NCI-H1105 (cell line): ENCODE results near the gene ZFP64.
"Not testable (repeated sequence)": the region's sequence is repeated elsewhere in the genome, so short reads cannot be mapped to it uniquely, and the experiment has no call there.

Experiments used
- DNase-seq: peaks from one replicate; lab custom pipeline; 2025; lab: John Stamatoyannopoulos, UW

The ZFP64 gene

DNA sequence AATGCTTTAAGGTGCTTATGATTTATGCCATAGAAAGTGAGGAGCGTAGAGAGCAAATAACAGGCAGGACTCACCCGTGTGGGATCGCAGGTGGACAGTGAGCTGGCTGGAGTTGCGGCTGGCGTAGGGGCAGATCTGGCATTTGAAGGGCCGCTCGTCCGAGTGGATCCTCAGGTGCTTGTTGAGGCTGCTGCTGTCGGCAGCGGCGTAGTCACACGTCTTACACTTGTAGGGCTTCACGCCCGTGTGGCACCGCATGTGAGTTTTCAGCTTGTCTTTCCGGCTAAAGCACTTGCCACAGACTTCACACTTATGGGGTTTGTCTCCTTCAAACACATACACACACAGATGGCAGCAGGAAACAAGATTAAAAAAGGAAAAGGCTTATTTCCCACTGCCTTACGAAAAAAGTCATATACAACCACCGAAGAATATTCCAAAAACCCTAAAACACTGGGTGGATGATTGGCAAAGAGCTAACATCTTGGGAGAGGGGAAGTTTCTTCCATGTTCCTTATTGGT lies 31.5 kb downstream of the ZFP64 start:
- DNase-seq = no peak

GRCh38 chr20:52154575-52154974 lies 37.0 kb downstream of the ZFP64 start:
- DNase-seq = no peak

DNA sequence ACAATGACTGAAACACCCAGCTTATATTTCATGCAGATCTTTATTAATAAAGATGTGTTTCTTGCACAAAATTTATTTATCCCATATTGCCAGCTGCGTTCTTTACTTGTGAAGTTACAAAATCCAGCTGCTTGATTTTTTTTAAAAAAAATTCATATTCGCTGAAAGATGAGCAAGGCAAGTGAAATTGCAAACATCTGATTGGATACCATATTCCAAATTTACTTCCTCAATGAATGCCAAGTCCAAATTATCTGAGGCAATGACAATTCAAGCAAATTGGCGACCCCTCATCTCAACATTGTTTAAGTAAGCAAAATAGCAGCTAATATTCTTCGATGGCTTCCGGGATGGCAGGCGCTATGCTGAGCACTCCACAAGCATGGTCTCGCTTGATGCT lies 37.7 kb downstream of the ZFP64 start:
- no peak for DNase-seq

- DNase-seq = no peak
Observed at GRCh38 chr20:52152921-52153320, 38.7 kb downstream of the ZFP64 start.

DNA sequence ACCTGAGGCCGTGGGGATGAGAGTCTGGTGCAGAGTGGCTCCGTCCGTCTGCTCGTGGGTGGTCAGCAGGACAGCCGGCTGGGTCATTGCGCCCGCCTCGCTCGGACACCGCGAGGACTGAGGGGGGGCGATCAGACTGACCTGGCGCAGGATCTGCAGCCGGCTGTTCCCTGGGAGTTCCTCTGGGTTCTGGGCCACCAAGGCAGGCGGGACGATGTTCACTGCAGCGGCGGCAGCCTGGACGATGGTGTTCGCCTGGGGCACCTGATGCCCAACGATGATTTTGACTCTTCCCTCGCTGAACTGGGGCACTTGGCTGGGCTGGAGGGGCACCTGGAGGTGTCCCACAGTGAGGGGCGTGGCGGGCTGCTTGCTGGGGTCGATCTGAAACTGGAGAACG lies 39.2 kb downstream of the ZFP64 start:
- no peak for DNase-seq

DNA sequence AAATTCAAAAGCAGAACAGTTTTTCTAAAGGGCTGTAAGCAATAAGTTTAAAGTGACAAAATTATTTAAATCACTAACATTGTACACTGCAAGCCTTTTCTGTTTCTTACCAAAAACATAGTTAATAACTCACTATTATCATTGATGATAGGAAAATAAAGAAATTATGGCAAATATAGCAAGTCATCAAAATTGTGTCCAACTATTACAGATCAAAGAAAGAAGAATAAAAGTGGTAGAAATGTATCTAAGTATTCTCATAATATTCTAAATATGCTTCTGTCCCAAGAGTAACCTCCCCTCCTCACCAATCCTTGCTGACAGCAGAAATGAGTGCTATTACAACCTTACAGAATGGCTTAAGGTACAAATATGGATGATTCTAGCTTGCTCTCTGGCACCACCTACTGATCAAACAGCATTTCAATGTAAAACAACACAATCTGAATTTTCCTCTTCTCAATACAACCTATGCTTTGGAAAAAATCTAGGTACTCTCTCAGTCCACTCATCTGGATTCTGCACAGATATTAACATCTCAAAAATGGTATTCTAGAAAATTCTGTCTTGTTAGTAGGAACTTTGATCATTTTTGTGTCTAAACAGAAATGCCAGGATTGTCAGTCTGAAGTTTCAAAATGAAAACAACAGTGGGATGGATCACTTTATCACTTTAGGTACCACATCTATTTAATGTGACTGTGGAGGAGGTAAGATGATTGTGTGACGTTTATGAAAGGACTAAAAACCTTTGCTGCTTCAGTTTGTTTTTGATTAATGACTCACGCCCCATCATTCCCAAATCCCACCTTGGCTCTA lies 40.9 kb downstream of the ZFP64 start:
- DNase-seq = peak; percentile 23

- DNase-seq = no peak
Observed at GRCh38 chr20:52145587-52145986, 46.0 kb downstream of the ZFP64 start.

DNA sequence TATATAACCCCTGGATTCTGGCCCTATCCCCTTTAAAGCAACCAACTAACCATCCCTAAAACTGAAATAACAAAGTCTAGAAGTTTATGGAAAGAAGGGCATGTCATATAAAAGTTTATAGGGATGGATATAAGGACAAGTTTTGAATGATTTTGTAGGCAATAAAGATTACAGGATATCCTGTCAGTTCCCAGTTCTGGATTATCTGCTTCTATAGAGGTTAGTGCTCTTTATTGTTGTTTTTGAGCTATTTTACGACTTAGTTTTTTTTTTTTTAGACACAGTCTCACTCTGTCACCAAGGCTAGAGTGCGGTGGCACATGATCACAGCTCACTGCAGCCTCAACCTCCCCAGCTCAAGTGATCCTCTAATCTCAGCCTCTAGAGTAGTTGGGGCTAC lies 48.3 kb downstream of the ZFP64 start:
- no peak for DNase-seq

GRCh38 chr20:52142757-52143156 lies 48.8 kb downstream of the ZFP64 start:
- no peak for DNase-seq

- DNase-seq = no peak
Observed at GRCh38 chr20:52139986-52140385, 51.6 kb downstream of the ZFP64 start.

DNA sequence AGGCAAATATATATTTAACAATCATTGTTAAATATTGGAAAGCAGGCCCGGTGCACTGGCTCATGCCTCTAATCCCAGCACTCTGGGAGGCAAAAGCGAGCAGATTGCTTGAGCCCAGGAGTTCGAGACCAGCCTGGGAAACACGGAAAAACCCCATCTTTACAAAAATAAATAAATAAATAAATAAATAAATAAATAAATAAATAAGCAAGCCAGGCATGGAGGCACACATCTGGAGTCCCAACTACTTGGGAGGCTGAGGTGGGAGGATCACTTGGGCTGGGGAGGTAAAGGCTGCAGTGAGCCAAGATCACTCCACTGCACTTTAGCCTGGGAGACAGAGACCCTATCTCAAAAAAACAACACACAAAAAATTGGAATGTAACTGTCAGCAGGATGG lies 53.7 kb downstream of the ZFP64 start:
- DNase-seq = no peak

GRCh38 chr20:52133714-52134113 lies 57.9 kb downstream of the ZFP64 start:
- not testable (repeated sequence) for DNase-seq

GRCh38 chr20:52132337-52132736 lies 59.2 kb downstream of the ZFP64 start:
- DNase-seq = no peak

DNA sequence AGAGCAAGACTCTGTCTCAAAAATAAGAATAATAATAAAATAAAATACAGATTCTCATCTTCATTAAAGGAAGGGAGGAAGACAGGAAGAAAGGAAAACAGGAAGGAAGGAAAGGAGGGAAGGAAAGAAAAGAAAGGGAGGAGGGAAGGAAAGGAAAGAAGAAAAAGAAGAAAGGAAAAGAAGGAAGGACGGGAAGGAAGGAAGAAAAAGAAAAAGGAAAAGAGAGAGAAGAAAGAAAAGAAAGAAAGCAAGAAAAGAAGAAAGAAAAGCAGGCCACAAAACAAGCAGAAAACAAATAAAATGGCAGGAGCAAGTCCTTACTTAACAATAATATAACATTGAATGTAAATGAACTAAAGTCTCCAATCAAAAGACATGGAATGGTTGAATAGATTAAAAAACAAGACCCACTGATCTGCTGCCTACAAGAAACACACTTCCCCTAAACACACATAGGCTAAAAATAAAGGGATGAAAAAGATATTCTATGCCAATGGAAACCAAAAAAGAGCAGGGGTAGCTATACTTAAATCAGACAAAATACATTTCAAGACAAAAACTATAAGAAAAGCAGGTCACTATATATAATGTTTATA lies 60.4 kb downstream of the ZFP64 start:
- DNase-seq = no peak

DNA sequence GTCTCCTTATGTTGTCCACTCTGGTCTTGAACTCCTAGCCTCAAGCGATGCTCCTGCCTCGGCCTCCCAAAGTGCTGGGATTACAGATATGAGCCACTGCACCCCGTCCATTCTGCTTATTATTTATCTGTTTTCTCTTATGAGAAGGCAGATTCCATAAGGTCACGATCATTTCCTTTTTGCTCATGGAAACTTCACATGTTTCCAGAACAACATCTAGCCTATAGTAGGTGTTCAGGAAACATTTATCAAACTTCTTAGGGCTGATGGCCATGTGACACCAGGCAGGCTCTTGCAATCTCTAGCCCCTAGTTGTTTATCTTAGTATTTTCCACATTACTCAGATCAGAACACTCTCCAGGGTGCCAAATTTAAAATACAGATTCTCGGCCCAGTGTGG lies 61.2 kb downstream of the ZFP64 start:
- DNase-seq = no peak

DNA sequence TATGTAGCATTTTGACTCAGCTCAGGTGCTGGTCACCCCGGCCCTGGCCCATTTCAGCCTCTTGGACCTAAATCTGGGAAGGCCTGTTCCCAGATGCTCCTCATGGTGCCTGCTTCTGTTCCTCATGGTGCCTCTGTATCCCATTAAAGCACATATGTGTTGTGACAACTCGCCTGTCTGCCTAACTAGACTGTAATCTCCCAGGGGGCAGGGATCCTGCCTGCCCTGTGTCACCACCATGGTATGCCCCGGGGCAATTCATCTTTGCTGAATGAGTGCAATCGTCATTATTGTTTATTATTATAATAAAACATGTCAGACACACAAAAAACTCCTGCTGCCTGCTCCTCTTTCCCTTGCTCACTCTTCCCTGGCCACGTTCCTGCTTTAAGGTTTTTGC lies 62.0 kb downstream of the ZFP64 start:
- no peak for DNase-seq

DNA sequence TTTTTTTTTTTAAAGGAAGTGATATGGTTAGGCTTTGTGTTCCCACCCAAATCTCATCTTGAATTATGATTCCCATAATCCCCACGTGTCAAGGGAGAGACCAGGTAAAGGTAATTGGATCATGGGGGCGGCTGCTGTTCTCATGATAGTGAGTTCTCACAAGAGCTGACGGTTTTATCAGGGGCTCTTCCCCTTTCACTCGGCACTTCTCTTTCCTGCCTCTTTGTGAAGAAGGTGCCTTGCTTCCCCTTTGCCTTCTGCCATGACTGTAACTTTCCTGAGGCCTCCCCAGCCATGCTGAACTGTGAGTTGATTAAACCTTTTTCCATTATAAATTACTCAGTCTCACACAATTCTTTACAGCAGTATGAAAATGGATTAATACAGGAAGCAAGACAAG lies 64.3 kb downstream of the ZFP64 start:
- no peak for DNase-seq

DNA sequence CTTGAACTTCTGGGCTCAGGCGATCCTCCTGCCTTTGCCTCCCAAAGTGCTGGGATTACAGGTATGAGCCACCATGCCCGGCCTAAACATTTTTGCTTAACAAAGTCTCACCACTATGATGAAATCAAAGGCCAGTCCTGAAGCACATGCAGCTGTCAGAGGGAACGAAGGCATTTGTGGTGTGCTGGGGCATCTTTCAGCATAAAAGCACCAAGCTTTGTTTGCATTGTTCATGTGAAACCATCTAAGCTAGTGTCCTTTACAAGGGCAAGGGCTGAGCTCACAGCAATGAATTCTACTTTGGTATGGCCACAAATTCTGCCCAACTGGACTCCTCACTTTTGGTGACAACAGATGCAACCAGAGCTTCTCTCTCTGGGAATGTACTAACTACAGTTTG lies 66.8 kb downstream of the ZFP64 start:
- no peak for DNase-seq

DNA sequence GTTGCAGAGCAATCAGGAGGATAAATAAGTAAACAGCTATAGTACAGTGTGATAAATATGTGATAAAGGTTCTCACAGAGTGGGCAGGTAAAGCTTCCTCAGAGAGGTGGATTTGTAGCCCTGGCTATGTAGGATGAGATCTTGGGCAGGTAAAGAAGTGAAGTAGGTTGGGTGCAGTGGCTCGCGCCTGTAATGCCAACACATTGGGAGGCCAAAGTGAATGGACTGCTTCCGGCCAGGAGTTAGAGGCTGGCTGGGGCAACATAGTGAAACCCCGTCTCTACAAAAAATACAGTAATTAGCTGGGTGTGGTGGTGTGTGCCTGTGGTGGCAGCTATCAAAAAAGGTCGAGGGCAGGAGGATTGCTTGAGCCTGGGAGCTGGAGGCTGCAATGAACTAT lies 72.9 kb downstream of the ZFP64 start:
- DNase-seq = no peak

DNA sequence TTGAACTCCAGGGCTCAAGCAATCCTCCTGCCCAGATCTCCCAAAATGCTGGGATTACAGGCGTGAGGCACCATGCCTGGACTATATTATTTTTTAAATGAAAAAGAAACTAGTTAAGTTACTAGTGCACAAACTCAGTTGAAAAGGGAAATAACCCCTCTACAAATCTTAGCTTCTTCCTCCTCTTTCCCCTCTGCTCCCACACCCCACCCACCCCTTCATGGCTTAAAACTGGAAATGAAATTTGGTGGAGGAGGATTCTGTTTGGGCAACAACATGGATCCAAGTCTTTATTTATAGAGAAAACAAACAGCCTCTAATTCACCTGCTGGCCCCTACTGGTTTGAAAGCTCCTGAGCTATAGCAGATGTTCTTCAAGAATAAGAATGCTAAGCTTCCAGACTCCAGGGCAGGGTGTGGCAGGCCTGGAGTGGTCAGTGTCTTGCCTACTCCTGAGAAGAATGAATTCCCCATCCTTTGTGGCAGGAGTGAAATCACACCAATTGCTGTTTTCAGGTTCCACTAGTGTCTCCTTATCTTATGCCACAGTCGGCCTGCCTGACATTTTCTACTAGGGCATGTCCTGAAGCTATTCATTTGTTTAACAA lies 73.5 kb downstream of the ZFP64 start:
- no peak for DNase-seq

DNA sequence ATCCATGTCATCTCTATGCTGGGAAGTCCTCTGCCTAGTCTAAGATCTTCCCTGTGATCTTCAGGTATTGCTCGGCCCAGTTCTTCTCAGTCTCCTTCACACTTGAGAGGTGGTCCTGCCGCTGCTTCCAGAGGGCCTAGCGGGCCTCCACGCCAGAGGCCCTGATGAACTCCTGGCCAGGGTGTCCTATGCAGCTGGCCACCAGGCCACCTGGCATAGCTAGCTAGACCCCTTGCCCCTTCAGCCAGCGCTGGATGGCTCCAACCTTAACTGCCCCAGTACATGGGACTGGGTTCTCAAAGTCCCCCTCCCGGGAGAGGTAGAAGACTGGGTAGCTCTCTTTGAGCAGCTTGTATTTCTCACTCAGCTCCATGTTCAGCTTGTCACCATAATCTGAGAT lies 81.1 kb downstream of the ZFP64 start:
- no peak for DNase-seq

GRCh38 chr20:52105442-52106422 lies 85.8 kb downstream of the ZFP64 start:
- DNase-seq = no peak
